GM12878 (cell line): Measurements from ENCODE around the gene RINL.

Experiments
- EGR1 ChIP-seq, 2 experiments: IDR thresholded peaks; 1 replicate in 1 of 2; 2 replicates in 1 of 2; pipeline ENCODE4 v1.6.1; 2011 to 2012; ENCODE audit warnings: low read depth in 2 of 2, low read length in 2 of 2, borderline replicate concordance in 1 of 2, mild to moderate bottlenecking in 1 of 2, moderate library complexity in 1 of 2
- MYC ChIP-seq: IDR thresholded peaks from 2 replicates; pipeline ENCODE4 v1.6.1; 2011; ENCODE audit warnings: mild to moderate bottlenecking, low read length, moderate library complexity, inconsistent platforms; ENCODE audit not compliant: insufficient read depth, insufficient replicate concordance, insufficient read length, severe bottlenecking

- no peak for TF ChIP-seq MYC
- no peak for TF ChIP-seq EGR1 (IDR thresholded peaks at IDR 0.05; ENCODE audit: borderline replicate concordance in 1 of 2, low read depth in 2 of 2, low read length in 2 of 2)
These were observed 35.9 kb upstream of the RINL start for GRCh38 chr19:38913958-38914357.
